ENCODE measurements around the gene ERI2. TPM values are rescaled to one million over a fixed set of nuclear protein-coding genes. Genes with fewer than 3 reads are reported as not detected.
"Not testable (repeated sequence)": the region's sequence is repeated elsewhere in the genome, so short reads cannot be mapped to it uniquely, and the experiment has no call there.

ERI2 gene
- total RNA-seq, 1 experiment from 2014 or later = 38.4 TPM

GRCh38 chr16:20822521-20823325 lies 16.5 kb upstream of the ERI2 start:
- no peak for DNase-seq (ENCODE audit: extremely low read depth, low read depth)

GRCh38 chr16:20821682-20822081 lies 15.4 kb upstream of the ERI2 start:
- DNase-seq (ENCODE audit: extremely low read depth, low read depth) = no peak

- no peak for DNase-seq (ENCODE audit: extremely low read depth, low read depth)
These were observed 12.8 kb upstream of the ERI2 start for GRCh38 chr16:20818929-20819585.

- no peak for DNase-seq (ENCODE audit: extremely low read depth, low read depth)
These were observed 8.5 kb upstream of the ERI2 start for GRCh38 chr16:20814784-20815183.

- no peak for DNase-seq (ENCODE audit: extremely low read depth, low read depth)
These were observed 6.2 kb upstream of the ERI2 start for GRCh38 chr16:20812510-20812909.

GRCh38 chr16:20811889-20812439 lies 5.7 kb upstream of the ERI2 start:
- no peak for DNase-seq (ENCODE audit: extremely low read depth, low read depth)

- DNase-seq (ENCODE audit: extremely low read depth, low read depth) = no peak
These were observed 1.6 kb upstream of the ERI2 start for GRCh38 chr16:20807862-20808261.

GRCh38 chr16:20805684-20806167 lies 546 bp downstream of the ERI2 start:
- not testable (repeated sequence) for DNase-seq (ENCODE audit: extremely low read depth, low read depth)

- DNase-seq (ENCODE audit: extremely low read depth, low read depth) = no peak
These were observed 2.6 kb downstream of the ERI2 start for GRCh38 chr16:20803561-20804214.

GRCh38 chr16:20803192-20803560 lies 3.1 kb downstream of the ERI2 start:
- no peak for DNase-seq (ENCODE audit: extremely low read depth, low read depth)

- no peak for DNase-seq (ENCODE audit: extremely low read depth, low read depth)
These were observed 5.0 kb downstream of the ERI2 start for GRCh38 chr16:20801278-20801677.

GRCh38 chr16:20799599-20799998 lies 6.7 kb downstream of the ERI2 start:
- no peak for DNase-seq (ENCODE audit: extremely low read depth, low read depth)

GRCh38 chr16:20798364-20798763 lies 7.9 kb downstream of the ERI2 start:
- DNase-seq (ENCODE audit: extremely low read depth, low read depth) = no peak

- DNase-seq (ENCODE audit: extremely low read depth, low read depth) = no peak
These were observed 14.2 kb downstream of the ERI2 start for GRCh38 chr16:20791923-20792612.

- DNase-seq (ENCODE audit: extremely low read depth, low read depth) = no peak
These were observed 17.1 kb downstream of the ERI2 start for GRCh38 chr16:20789130-20789529.

GRCh38 chr16:20784204-20784603 lies 22.1 kb downstream of the ERI2 start:
- DNase-seq (ENCODE audit: extremely low read depth, low read depth) = no peak

- DNase-seq (ENCODE audit: extremely low read depth, low read depth) = no peak
These were observed 23.8 kb downstream of the ERI2 start for GRCh38 chr16:20782470-20782869.

GRCh38 chr16:20781697-20782096 lies 24.6 kb downstream of the ERI2 start:
- DNase-seq (ENCODE audit: extremely low read depth, low read depth) = no peak

GRCh38 chr16:20774703-20775362 lies 31.4 kb downstream of the ERI2 start:
- peak; percentile 66 for DNase-seq (ENCODE audit: extremely low read depth, low read depth)

GRCh38 chr16:20773679-20774078 lies 32.6 kb downstream of the ERI2 start:
- no peak for DNase-seq (ENCODE audit: extremely low read depth, low read depth)

Measured in NCI-H460 (cell line).